GM13976 (cell line): ENCODE data around the gene EML6.

Experiments
- DNase-seq: peaks from one replicate; pipeline ENCODE4 v3.0.0; 2012; ENCODE audit warnings: low spot score
- CTCF ChIP-seq: IDR thresholded peaks from 2 replicates; pipeline ENCODE4 v1.5.1; 2012; ENCODE audit warnings: borderline replicate concordance, mild to moderate bottlenecking; ENCODE audit not compliant: insufficient read depth; ENCODE audit errors: extremely low read depth, missing control alignments, control extremely low read depth
- in situ Hi-C: fragments of 300-500 bp; cut with MboI; formaldehyde crosslinking; loops from one replicate; pipeline ENCODE4 v1.12.0; 2022; ENCODE audit warnings: low sequenced_read_pairs, mixed read lengths, inconsistent platforms; ENCODE audit not compliant: unreplicated experiment

Gene EML6

GRCh38 chr2:54901224-54901986 lies 177.9 kb downstream of the EML6 start:
- in situ Hi-C loops = loop anchor here (25.0 kb wide), 1 partner anchor 261 kb away; no protein-coding TSS in a partner anchor
- no peak for DNase-seq
- TF ChIP-seq CTCF = no peak

DNA sequence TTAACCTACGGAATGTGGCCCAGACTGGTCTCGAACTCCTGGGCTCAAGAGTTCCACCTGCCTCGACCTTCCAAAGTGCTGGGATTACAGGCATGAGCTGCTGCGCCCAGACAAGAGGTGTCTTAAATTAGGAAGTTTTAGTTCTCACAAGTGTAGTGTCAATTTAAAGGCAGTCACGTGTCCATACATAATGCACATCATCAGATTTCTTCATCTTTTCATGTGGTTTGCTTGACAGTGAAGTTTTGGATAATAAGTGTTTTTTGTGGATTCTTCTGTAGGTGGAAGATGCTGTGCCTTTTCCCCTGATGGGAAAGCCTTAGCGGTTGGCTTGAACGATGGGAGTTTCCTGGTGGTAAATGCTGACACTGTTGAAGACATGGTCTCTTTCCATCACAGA lies 179.3 kb downstream of the EML6 start:
- TF ChIP-seq CTCF = no peak
- in situ Hi-C loops = loop anchor here (25.0 kb wide), 1 partner anchor 260 kb away; no protein-coding TSS in a partner anchor
- DNase-seq = no peak

- in situ Hi-C loops = loop anchor here (25.0 kb wide), 1 partner anchor 258 kb away; no protein-coding TSS in a partner anchor
- no peak for TF ChIP-seq CTCF
- DNase-seq = no peak
These were observed 180.5 kb downstream of the EML6 start for GRCh38 chr2:54903736-54904554.

GRCh38 chr2:54904836-54905235 lies 181.4 kb downstream of the EML6 start:
- in situ Hi-C loops = loop anchor here (25.0 kb wide), 1 partner anchor 257 kb away; no protein-coding TSS in a partner anchor
- DNase-seq = no peak

GRCh38 chr2:54906716-54907115 lies 183.3 kb downstream of the EML6 start:
- no peak for DNase-seq
- in situ Hi-C loops = loop anchor here (25.0 kb wide), 1 partner anchor 256 kb away; no protein-coding TSS in a partner anchor
- no peak for TF ChIP-seq CTCF

More at GRCh38 chr2:54904836-54905235, 181.4 kb downstream of the EML6 start:
- no peak for TF ChIP-seq CTCF

- no peak for DNase-seq
- TF ChIP-seq CTCF = no peak
- in situ Hi-C loops = loop anchor here (25.0 kb wide), 1 partner anchor 255 kb away; no protein-coding TSS in a partner anchor
These were observed 184.2 kb downstream of the EML6 start for GRCh38 chr2:54907663-54908062.
